KMS-11 (cell line): ENCODE measurements around the gene SLC35G4.
"Not testable (repeated sequence)": the region's sequence is repeated elsewhere in the genome, so short reads cannot be mapped to it uniquely, and the experiment has no call there.

ENCODE experiments used
- H2AFZ ChIP-seq: fragments of 200-600 bp; sonication (generic); 2 replicates; pipeline ENCODE4 v1.6.1; 2016; ENCODE audit warnings: antibody characterized with exemption, mixed run types, low read depth
- H3K27ac ChIP-seq: fragments of 200-600 bp; sonication (generic); 2 replicates; pipeline ENCODE4 v1.6.1; 2016; ENCODE audit warnings: mild to moderate bottlenecking, mixed run types
- H3K27me3 ChIP-seq: fragments of 200-600 bp; sonication (generic); 2 replicates; pipeline ENCODE4 v1.6.1; 2017; ENCODE audit warnings: mild to moderate bottlenecking, low read depth, mixed run types, moderate library complexity; ENCODE audit not compliant: insufficient read depth
- H3K36me3 ChIP-seq: fragments of 200-600 bp; sonication (generic); 2 replicates; pipeline ENCODE4 v1.6.1; 2017; ENCODE audit warnings: mild to moderate bottlenecking, mixed run types; ENCODE audit not compliant: insufficient read depth
- H3K4me1 ChIP-seq: fragments of 200-600 bp; sonication (generic); 2 replicates; pipeline ENCODE4 v1.6.1; 2016; ENCODE audit warnings: mild to moderate bottlenecking, low read depth, mixed run types; ENCODE audit not compliant: poor library complexity, severe bottlenecking
- H3K4me2 ChIP-seq: fragments of 200-600 bp; sonication (generic); 2 replicates; pipeline ENCODE4 v1.7.0; 2016; ENCODE audit warnings: mild to moderate bottlenecking, mixed run types
- H3K4me3 ChIP-seq: fragments of 200-600 bp; sonication (generic); IDR thresholded peaks from 2 replicates; pipeline ENCODE4 v1.6.1; 2017; ENCODE audit warnings: low read depth, low read length, mixed read lengths; ENCODE audit not compliant: insufficient read depth
- H3K79me2 ChIP-seq: fragments of 200-600 bp; sonication (generic); 2 replicates; pipeline ENCODE4 v1.6.1; 2016; ENCODE audit warnings: low read depth, mixed run types; ENCODE audit not compliant: insufficient read depth
- H3K9ac ChIP-seq: fragments of 200-600 bp; sonication (generic); 2 replicates; pipeline ENCODE4 v1.6.1; 2016; ENCODE audit warnings: mild to moderate bottlenecking, mixed run types
- H4K20me1 ChIP-seq: fragments of 200-600 bp; sonication (generic); 2 replicates; pipeline ENCODE4 v1.6.1; 2016; ENCODE audit warnings: mild to moderate bottlenecking, mixed run types; ENCODE audit not compliant: insufficient read depth
- CTCF ChIP-seq: fragments of 200-600 bp; sonication (generic); conservative IDR thresholded peaks from 2 replicates; pipeline ENCODE4 v1.6.1; 2017; ENCODE audit warnings: low read depth, mild to moderate bottlenecking, antibody characterized with exemption, low read length, moderate library complexity, mixed read lengths

SLC35G4 gene

GRCh38 chr18:11600321-11600720 is 9.1 kb upstream of the SLC35G4 start:
- H3K36me3 ChIP-seq = no peaks in the 10 kb centered on the region
- H3K4me3 ChIP-seq = no peak overlapping the region
- H3K27ac ChIP-seq = no peak overlapping the region
- no peaks in the 10 kb centered on the region for H3K4me1 ChIP-seq
- H3K4me2 ChIP-seq = no peak overlapping the region
- no peak overlapping the region for H3K9ac ChIP-seq
- H3K79me2 ChIP-seq = no peaks in the 10 kb centered on the region
- H4K20me1 ChIP-seq = no peaks in the 10 kb centered on the region
- TF ChIP-seq CTCF = no peak
- H2AFZ ChIP-seq = no peak overlapping the region
- no peaks in the 10 kb centered on the region for H3K27me3 ChIP-seq

DNA sequence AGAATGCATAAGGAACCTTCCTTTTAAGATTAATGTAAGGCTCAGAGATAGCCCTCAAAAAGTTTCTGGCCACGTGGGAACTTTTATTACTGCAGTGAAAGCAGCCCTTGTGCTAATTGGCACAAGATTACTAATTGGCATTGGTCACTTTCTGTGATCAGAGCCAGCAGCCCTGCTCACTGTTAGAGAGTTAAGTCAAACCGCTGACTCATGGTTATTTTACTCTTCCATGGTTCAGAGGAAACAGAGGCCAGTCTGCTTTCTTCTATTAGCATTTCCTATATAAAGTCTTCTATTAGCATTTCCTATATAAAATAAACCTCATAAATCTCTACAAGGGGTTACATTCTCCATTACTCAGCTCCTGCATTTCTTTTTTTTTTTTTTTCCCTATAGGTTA is 1.5 kb upstream of the SLC35G4 start:
- H3K9ac ChIP-seq = no peak overlapping the region
- no peak for TF ChIP-seq CTCF
- H3K4me1 ChIP-seq = no peaks in the 10 kb centered on the region
- no peak overlapping the region for H3K4me2 ChIP-seq
- no peak overlapping the region for H3K27ac ChIP-seq
- no peaks in the 10 kb centered on the region for H3K79me2 ChIP-seq
- no peak overlapping the region for H2AFZ ChIP-seq
- H3K4me3 ChIP-seq = no peak overlapping the region
- H3K36me3 ChIP-seq = no peaks in the 10 kb centered on the region
- H4K20me1 ChIP-seq = no peaks in the 10 kb centered on the region
- H3K27me3 ChIP-seq = no peaks in the 10 kb centered on the region

GRCh38 chr18:11608618-11609017 is 778 bp upstream of the SLC35G4 start:
- not testable (repeated sequence) for H3K79me2 ChIP-seq, H3K27me3 ChIP-seq, H4K20me1 ChIP-seq, H2AFZ ChIP-seq, H3K36me3 ChIP-seq, H3K4me2 ChIP-seq, H3K4me1 ChIP-seq, H3K27ac ChIP-seq, H3K9ac ChIP-seq, H3K4me3 ChIP-seq

DNA sequence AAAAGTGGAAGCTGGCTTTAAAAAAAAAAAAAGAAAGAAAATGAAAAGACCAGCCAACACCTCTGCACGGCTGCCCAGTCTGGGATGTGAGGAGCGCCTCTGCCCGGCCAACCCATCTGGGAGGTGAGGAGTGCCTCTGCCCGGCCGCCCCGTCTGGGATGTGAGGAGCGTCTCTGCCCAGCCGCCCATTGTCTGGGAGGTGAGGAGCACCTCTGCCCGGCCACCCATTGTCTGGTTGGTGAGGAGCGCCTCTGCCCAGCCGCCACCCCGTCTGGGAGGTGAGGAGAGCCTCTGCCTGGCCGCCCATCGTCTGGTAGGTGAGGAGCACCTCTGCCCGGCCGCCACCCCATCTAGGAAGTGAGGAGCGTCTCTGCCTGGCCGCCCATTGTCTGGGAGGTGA is 3.7 kb downstream of the SLC35G4 start:
- H3K79me2 ChIP-seq, H3K27me3 ChIP-seq, H4K20me1 ChIP-seq, H3K4me1 ChIP-seq, H3K9ac ChIP-seq, H3K27ac ChIP-seq, H2AFZ ChIP-seq, H3K36me3 ChIP-seq, H3K4me2 ChIP-seq, H3K4me3 ChIP-seq: not testable (repeated sequence)

GRCh38 chr18:11613611-11614010 is 4.2 kb downstream of the SLC35G4 start:
- H3K36me3 ChIP-seq, H3K27ac ChIP-seq, H2AFZ ChIP-seq, H3K79me2 ChIP-seq, H3K4me3 ChIP-seq, H3K27me3 ChIP-seq, H3K4me1 ChIP-seq, H3K4me2 ChIP-seq, H4K20me1 ChIP-seq, H3K9ac ChIP-seq: not testable (repeated sequence)

DNA sequence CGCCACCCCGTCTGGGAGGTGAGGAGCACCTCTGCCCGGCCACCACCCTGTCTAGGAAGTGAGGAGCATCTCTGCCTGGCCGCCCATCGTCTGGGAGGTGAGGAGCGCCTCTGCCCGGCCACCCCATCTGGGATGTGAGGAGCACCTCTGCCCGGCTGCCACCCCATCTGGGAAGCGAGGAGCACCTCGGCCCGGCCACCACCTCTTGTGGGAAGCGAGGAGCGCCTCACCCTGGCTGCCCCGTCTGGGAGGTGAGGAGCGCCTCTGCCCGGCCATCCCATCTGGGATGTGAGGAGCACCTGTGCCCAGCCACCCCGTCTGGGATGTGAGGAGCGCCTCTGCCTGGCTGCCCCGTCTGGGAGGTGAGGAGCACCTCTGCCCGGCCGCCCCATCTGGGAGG is 4.6 kb downstream of the SLC35G4 start:
- not testable (repeated sequence) for H3K36me3 ChIP-seq, H3K9ac ChIP-seq, H3K4me2 ChIP-seq, H4K20me1 ChIP-seq, H3K79me2 ChIP-seq, H2AFZ ChIP-seq, H3K4me3 ChIP-seq, H3K4me1 ChIP-seq, H3K27ac ChIP-seq, H3K27me3 ChIP-seq

GRCh38 chr18:11614981-11615380 is 5.6 kb downstream of the SLC35G4 start:
- not testable (repeated sequence) for H3K4me3 ChIP-seq, H3K27ac ChIP-seq, H3K36me3 ChIP-seq, H3K4me2 ChIP-seq, H3K27me3 ChIP-seq, H3K9ac ChIP-seq, H2AFZ ChIP-seq, H3K4me1 ChIP-seq, H4K20me1 ChIP-seq, H3K79me2 ChIP-seq

GRCh38 chr18:11647310-11647709 is 37.9 kb downstream of the SLC35G4 start:
- not testable (repeated sequence) for H3K4me3 ChIP-seq, H3K27me3 ChIP-seq, H3K9ac ChIP-seq, H3K4me2 ChIP-seq, H3K79me2 ChIP-seq, H3K4me1 ChIP-seq, H2AFZ ChIP-seq, H3K27ac ChIP-seq, H4K20me1 ChIP-seq, H3K36me3 ChIP-seq

- H3K4me2 ChIP-seq, H3K27me3 ChIP-seq, H3K9ac ChIP-seq, H4K20me1 ChIP-seq, H3K27ac ChIP-seq, H3K4me1 ChIP-seq, H3K4me3 ChIP-seq, H3K36me3 ChIP-seq, H2AFZ ChIP-seq, H3K79me2 ChIP-seq: not testable (repeated sequence)
Measured at GRCh38 chr18:11647804-11648203, 38.4 kb downstream of the SLC35G4 start.
